Mesenchymal stem cell (in vitro differentiated cells and primary cell): ENCODE results near the gene COX6B2.

ENCODE experiments used
- DNase-seq: peaks from one replicate; pipeline ENCODE4 v3.0.0-alpha.2; 2013
- H2AFZ ChIP-seq: one replicate; pipeline ENCODE4 v1.6.1; 2013; ENCODE audit warnings: low read depth, mild to moderate bottlenecking, control low read depth, inconsistent platforms, low read length, moderate library complexity
- H2AK5ac ChIP-seq: 2 replicates; pipeline ENCODE4 v1.6.1; 2013; ENCODE audit warnings: low read length, moderate library complexity, mild to moderate bottlenecking, inconsistent platforms; ENCODE audit not compliant: severe bottlenecking
- H2BK120ac ChIP-seq: one replicate; pipeline ENCODE4 v1.6.1; 2013; ENCODE audit warnings: low read depth, mild to moderate bottlenecking, inconsistent platforms, low read length, moderate library complexity
- H2BK12ac ChIP-seq, 2 experiments: one replicate each; pipeline ENCODE4 v1.6.1; 2013; ENCODE audit warnings: inconsistent platforms in 2 of 2, low read length in 2 of 2, mild to moderate bottlenecking in 2 of 2, moderate library complexity in 2 of 2, control low read depth in 1 of 2
- H2BK15ac ChIP-seq: one replicate; pipeline ENCODE4 v1.6.1; 2013; ENCODE audit warnings: mild to moderate bottlenecking, low read depth, inconsistent platforms; ENCODE audit not compliant: poor library complexity, severe bottlenecking
- H2BK5ac ChIP-seq: 2 replicates; pipeline ENCODE4 v1.6.1; 2013; ENCODE audit warnings: low read depth, mild to moderate bottlenecking, low read length, control low read depth, inconsistent platforms; ENCODE audit not compliant: poor library complexity, severe bottlenecking
- H3K14ac ChIP-seq, 2 experiments: one replicate each; pipeline ENCODE4 v1.6.1; 2013; ENCODE audit warnings: inconsistent platforms in 2 of 2, low read length in 2 of 2, control low read depth in 1 of 2, mild to moderate bottlenecking in 1 of 2, moderate library complexity in 1 of 2
- H3K18ac ChIP-seq, 2 experiments: one replicate each; pipeline ENCODE4 v1.6.1; 2013; ENCODE audit warnings: inconsistent platforms in 2 of 2, low read length in 2 of 2, control low read depth in 1 of 2, low read depth in 1 of 2, mild to moderate bottlenecking in 1 of 2
- H3K23ac ChIP-seq, 2 experiments: one replicate each; pipeline ENCODE4 v1.6.1; 2013; ENCODE audit warnings: inconsistent platforms in 2 of 2, low read length in 2 of 2, mild to moderate bottlenecking in 2 of 2, moderate library complexity in 2 of 2, control low read depth in 1 of 2
- H3K27ac ChIP-seq: 2 replicates; pipeline ENCODE4 v1.5.1; 2013; ENCODE audit warnings: mild to moderate bottlenecking, moderate library complexity, low read length, control low read depth, inconsistent platforms; ENCODE audit not compliant: poor library complexity, severe bottlenecking
- H3K27me3 ChIP-seq, 2 experiments: 2 replicates each; pipeline versions ENCODE4 v1.6.1 to v1.7.0; 2013; ENCODE audit warnings: low read length in 2 of 2, mild to moderate bottlenecking in 2 of 2, moderate library complexity in 2 of 2, control low read depth in 1 of 2, inconsistent platforms in 1 of 2; ENCODE audit not compliant: control insufficient read depth in 1 of 2, insufficient read depth in 1 of 2
- H3K36me3 ChIP-seq, 2 experiments: 2 replicates each; pipeline versions ENCODE4 v1.6.1 to v1.7.0; 2013; ENCODE audit warnings: low read length in 2 of 2, control low read depth in 1 of 2, inconsistent platforms in 1 of 2, low read depth in 1 of 2, mild to moderate bottlenecking in 1 of 2; ENCODE audit not compliant: insufficient read depth in 2 of 2, control insufficient read depth in 1 of 2
- H3K4ac ChIP-seq, 2 experiments: one replicate each; pipeline ENCODE4 v1.6.1; 2013; ENCODE audit warnings: inconsistent platforms in 2 of 2, low read length in 2 of 2, mild to moderate bottlenecking in 2 of 2, moderate library complexity in 2 of 2, control low read depth in 1 of 2, low read depth in 1 of 2
- H3K4me1 ChIP-seq: 2 replicates; pipeline ENCODE4 v1.6.1; 2013; ENCODE audit warnings: low read depth, low read length, control low read depth; ENCODE audit not compliant: control insufficient read depth, insufficient read depth
- H3K4me2 ChIP-seq: 2 replicates; pipeline ENCODE4 v1.6.1; 2013; ENCODE audit warnings: low read length, mild to moderate bottlenecking, inconsistent platforms; ENCODE audit not compliant: poor library complexity, severe bottlenecking
- H3K4me3 ChIP-seq, 2 experiments: 2 replicates each; pipeline versions ENCODE4 v1.5.1 to v1.7.0; 2013; ENCODE audit warnings: low read length in 2 of 2, mild to moderate bottlenecking in 2 of 2, control low read depth in 1 of 2, low read depth in 1 of 2; ENCODE audit not compliant: insufficient read depth in 1 of 2
- H3K79me1 ChIP-seq: replicated peaks from 2 replicates; pipeline ENCODE4 v1.6.1; 2013; ENCODE audit warnings: mild to moderate bottlenecking, control low read depth, low read length, inconsistent platforms; ENCODE audit not compliant: poor library complexity, severe bottlenecking
- H3K9ac ChIP-seq: 2 replicates; pipeline ENCODE4 v1.7.0; 2013; ENCODE audit warnings: mild to moderate bottlenecking, low read length, moderate library complexity
- H3K9me3 ChIP-seq: 2 replicates; pipeline ENCODE4 v1.7.0; 2013; ENCODE audit warnings: mild to moderate bottlenecking, low read length; ENCODE audit not compliant: control insufficient read depth
- H4K8ac ChIP-seq: one replicate; pipeline ENCODE4 v1.6.1; 2013; ENCODE audit warnings: inconsistent platforms, mild to moderate bottlenecking, low read length, moderate library complexity
- H4K91ac ChIP-seq: one replicate; pipeline ENCODE4 v1.6.1; 2013; ENCODE audit warnings: mild to moderate bottlenecking, low read length, inconsistent platforms
- WGBS: methylation state at CpG from one replicate; pipeline ENCODE4 v1.1.7; 2013; ENCODE audit warnings: mixed read lengths; 5-methylcytosine and 5-hydroxymethylcytosine counted together

COX6B2 gene

GRCh38 chr19:55341595-55342531, 12.7 kb downstream of the COX6B2 start:
- Histone ChIP-seq H2BK5ac (no peak overlapping the region), H3K4me1 (peaks cover 47% of the 10 kb centered on the region), H3K9ac (no peak overlapping the region), H3K14ac (no peak overlapping the region), H3K79me1 (peaks cover 14% of the 10 kb centered on the region), H4K91ac (peak overlapping the region; percentile 58), H3K27me3 (peaks cover 0 to 5% of the 10 kb centered on the region in 2 experiments), H3K4ac (no peak overlapping the region), H3K36me3 (peaks cover 16 to 52% of the 10 kb centered on the region in 2 experiments), H3K27ac (no peak overlapping the region), H3K4me2 (peak overlapping the region; percentile 36), H2BK15ac (peak overlapping the region; percentile 41), H2AFZ (no peak overlapping the region), H3K4me3 (peak overlapping the region in 1 of 2 experiments; percentile 68), H2AK5ac (no peak overlapping the region), H3K18ac (no peak overlapping the region), H2BK120ac (no peak overlapping the region), H3K9me3 (no peaks in the 10 kb centered on the region), H2BK12ac (no peak overlapping the region), H3K23ac (no peak overlapping the region), H4K8ac (no peak overlapping the region)
- WGBS = 92% methylated on average over 48 of the region's 50 CpGs
- DNase-seq = peak; percentile 30

DNA sequence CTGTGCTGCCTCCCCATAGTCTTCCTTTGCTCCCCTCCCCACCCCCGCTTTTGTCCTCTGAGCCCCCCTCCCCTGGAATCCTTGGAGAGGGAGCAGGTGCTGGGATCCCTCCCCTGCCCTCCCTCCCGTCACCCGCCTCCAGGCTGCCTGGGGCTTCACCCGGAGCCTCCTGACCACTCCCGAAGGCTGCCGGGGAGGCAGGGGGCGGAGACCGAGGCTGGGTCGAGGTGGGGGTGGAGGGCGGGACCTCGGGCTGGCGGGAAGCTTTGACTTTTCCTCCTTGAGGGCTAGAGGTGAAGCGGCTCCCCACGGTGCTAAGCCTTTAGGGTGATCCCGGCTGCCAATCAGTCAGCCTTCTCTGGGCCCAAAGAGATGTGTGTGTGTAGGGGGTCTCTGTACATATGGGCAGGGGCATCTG, 13.3 kb downstream of the COX6B2 start:
- peaks cover 47% of the 10 kb centered on the region for H3K4me1 ChIP-seq
- H3K36me3 ChIP-seq = peaks cover 16 to 45% of the 10 kb centered on the region in 2 experiments
- H3K27ac ChIP-seq = no peak overlapping the region
- H2AK5ac ChIP-seq = no peak overlapping the region
- H3K4me3 ChIP-seq = peak overlapping the region in 1 of 2 experiments; percentile 93
- no peak overlapping the region for H2BK15ac ChIP-seq
- H3K4ac ChIP-seq = no peak overlapping the region
- H2BK12ac ChIP-seq = no peak overlapping the region
- H3K79me1 ChIP-seq = peaks cover 14% of the 10 kb centered on the region
- H4K91ac ChIP-seq = no peak overlapping the region
- DNase-seq = peak; percentile 65
- no peak overlapping the region for H2AFZ ChIP-seq
- no peaks in the 10 kb centered on the region for H3K9me3 ChIP-seq
- 6% methylated on average over 13 of the region's 15 CpGs for WGBS
- H3K27me3 ChIP-seq = peaks cover 0 to 9% of the 10 kb centered on the region in 2 experiments
- peak overlapping the region; percentile 93 for H3K9ac ChIP-seq
- H3K18ac ChIP-seq = no peak overlapping the region
- no peak overlapping the region for H4K8ac ChIP-seq
- no peak overlapping the region for H2BK120ac ChIP-seq
- no peak overlapping the region for H3K23ac ChIP-seq
- no peak overlapping the region for H3K14ac ChIP-seq
- H3K4me2 ChIP-seq = peak overlapping the region; percentile 98
- H2BK5ac ChIP-seq = no peak overlapping the region

GRCh38 chr19:55340784-55341147, 13.8 kb downstream of the COX6B2 start:
- peak overlapping the region; percentile 69 to 93 for H3K4me3 ChIP-seq
- H3K4me2 ChIP-seq = peak overlapping the region; percentile 98
- H2AK5ac ChIP-seq = no peak overlapping the region
- H2AFZ ChIP-seq = no peak overlapping the region
- H3K18ac ChIP-seq = peak overlapping the region; percentile 3 to 91
- peak; percentile 27 for DNase-seq
- H3K79me1 ChIP-seq = peaks cover 14% of the 10 kb centered on the region
- H2BK120ac ChIP-seq = no peak overlapping the region
- peak overlapping the region; percentile 45 for H4K91ac ChIP-seq
- no peak overlapping the region for H4K8ac ChIP-seq
- H3K4me1 ChIP-seq = peaks cover 44% of the 10 kb centered on the region
- no peak overlapping the region for H2BK12ac ChIP-seq
- H2BK15ac ChIP-seq = peak overlapping the region; percentile 64
- H3K14ac ChIP-seq = peak overlapping the region in 1 of 2 experiments; percentile 75
- H2BK5ac ChIP-seq = no peak overlapping the region
- H3K9ac ChIP-seq = peak overlapping the region; percentile 93
- H3K27ac ChIP-seq = no peak overlapping the region
- H3K36me3 ChIP-seq = peaks cover 16 to 41% of the 10 kb centered on the region in 2 experiments
- H3K9me3 ChIP-seq = no peaks in the 10 kb centered on the region
- peak overlapping the region in 1 of 2 experiments; percentile 67 for H3K23ac ChIP-seq
- 5% methylated on average over 12 of the region's 24 CpGs for WGBS
- H3K4ac ChIP-seq = peak overlapping the region; percentile 46 to 98
- H3K27me3 ChIP-seq = peaks cover 0 to 9% of the 10 kb centered on the region in 2 experiments
